ENCODE results near the gene GPANK1. TPM values are rescaled to one million over a fixed set of nuclear protein-coding genes. Genes with fewer than 3 reads are reported as not detected.
A peak's percentile ranks its signal among the peaks of the same experiment; 100 is the strongest.

Gene GPANK1
- total RNA-seq, 1 experiment from 2014 or later: 26.8 TPM

DNA sequence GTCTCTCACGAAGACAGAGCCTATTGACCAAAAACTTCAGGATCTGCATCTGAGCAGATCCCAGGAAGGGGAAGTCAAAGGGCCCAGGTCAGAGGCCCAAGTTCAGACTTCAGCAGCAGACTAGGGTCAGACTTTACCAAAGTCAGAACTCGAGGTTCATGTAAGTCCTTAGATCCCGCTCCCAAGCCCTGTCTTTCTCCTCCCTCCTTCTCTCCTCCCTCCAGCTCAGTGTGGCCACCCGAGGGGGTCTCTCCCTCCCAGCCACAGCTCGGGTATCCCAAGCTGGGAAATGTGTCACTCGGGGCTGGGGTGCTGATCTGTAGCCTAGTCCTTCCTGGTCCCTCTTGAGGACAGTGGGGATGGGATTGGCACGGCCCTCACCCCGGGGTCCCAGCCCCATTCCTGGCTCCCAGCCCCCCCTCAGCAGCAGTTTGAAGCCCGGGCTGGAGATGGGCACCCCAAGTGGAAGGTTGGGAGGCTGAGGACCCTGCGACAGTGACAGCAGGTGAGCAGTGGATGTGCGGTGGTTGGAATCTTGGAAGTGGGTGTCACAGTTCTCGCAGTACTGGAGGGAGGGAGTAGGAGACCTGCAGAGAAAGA lies 2.6 kb downstream of the GPANK1 start:
- no CpG with 5 or more reads among the region's 12 CpGs for WGBS (ENCODE audit: extremely low coverage, insufficient read length, low lambda C conversion rate)
- Histone ChIP-seq H3K27ac (ENCODE audit: insufficient read length, low read depth, low read length) (no peak overlapping the region), H3K79me2 (ENCODE audit: insufficient read depth, low read length) (peaks cover 10% of the 10 kb centered on the region; the same call in 1 of the 2 replicates)

More for the DNA sequence above, 2.6 kb downstream of the GPANK1 start:
- peaks cover 20% of the 10 kb centered on the region for H3K79me1 ChIP-seq (ENCODE audit: insufficient read depth, low read depth, low read length, poor library complexity, severe bottlenecking)
- H3K23me2 ChIP-seq (ENCODE audit: insufficient read length, low read depth, low read length, poor library complexity, severe bottlenecking): peaks cover 26% of the 10 kb centered on the region
- no peaks in the 10 kb centered on the region for H3K9me3 ChIP-seq (ENCODE audit: control insufficient read depth, low read depth, low read length)
- Mint-ChIP-seq H3K9me3 (no peaks in the 10 kb centered on the region), H3K4me3 (peak overlapping the region in 1 of 2 experiments; percentile 92; a peak in 2 of 5 replicates), H3K27me3 (ENCODE audit: low read depth) (no peaks in the 10 kb centered on the region; the same call in 1 of the 2 replicates), H3K4me1 (peaks cover 42 to 52% of the 10 kb centered on the region in 2 experiments), H3K27ac (peak overlapping the region in 2 of 3 experiments; percentile 49 to 82; a peak in 2 of 7 replicates), H3K36me3 (ENCODE audit: insufficient read depth in 1 of 3, low read depth in 3 of 3) (peaks cover 33 to 56% (median 47%) of the 10 kb centered on the region in 3 experiments)
- H2AK5ac ChIP-seq (ENCODE audit: insufficient read length, low read length): no peak overlapping the region
- no peak overlapping the region for H3K56ac ChIP-seq (ENCODE audit: insufficient read length, low read depth, low read length)
- no peak for DNase-seq
- H3K14ac ChIP-seq (ENCODE audit: insufficient read depth, low read length): no peak overlapping the region
- no peak overlapping the region for H2BK12ac ChIP-seq (ENCODE audit: insufficient read length, low read depth, low read length)
- H4K5ac ChIP-seq (ENCODE audit: insufficient read length, low read depth, low read length): no peak overlapping the region
- H4K91ac ChIP-seq (ENCODE audit: insufficient read length, low read depth, low read length): no peak overlapping the region
- no peaks in the 10 kb centered on the region for H4K20me1 ChIP-seq (ENCODE audit: control insufficient read depth, insufficient read depth, insufficient read length)
- H3K18ac ChIP-seq (ENCODE audit: insufficient read length, low read depth, low read length): no peak overlapping the region
- TF ChIP-seq, protein P1, sequence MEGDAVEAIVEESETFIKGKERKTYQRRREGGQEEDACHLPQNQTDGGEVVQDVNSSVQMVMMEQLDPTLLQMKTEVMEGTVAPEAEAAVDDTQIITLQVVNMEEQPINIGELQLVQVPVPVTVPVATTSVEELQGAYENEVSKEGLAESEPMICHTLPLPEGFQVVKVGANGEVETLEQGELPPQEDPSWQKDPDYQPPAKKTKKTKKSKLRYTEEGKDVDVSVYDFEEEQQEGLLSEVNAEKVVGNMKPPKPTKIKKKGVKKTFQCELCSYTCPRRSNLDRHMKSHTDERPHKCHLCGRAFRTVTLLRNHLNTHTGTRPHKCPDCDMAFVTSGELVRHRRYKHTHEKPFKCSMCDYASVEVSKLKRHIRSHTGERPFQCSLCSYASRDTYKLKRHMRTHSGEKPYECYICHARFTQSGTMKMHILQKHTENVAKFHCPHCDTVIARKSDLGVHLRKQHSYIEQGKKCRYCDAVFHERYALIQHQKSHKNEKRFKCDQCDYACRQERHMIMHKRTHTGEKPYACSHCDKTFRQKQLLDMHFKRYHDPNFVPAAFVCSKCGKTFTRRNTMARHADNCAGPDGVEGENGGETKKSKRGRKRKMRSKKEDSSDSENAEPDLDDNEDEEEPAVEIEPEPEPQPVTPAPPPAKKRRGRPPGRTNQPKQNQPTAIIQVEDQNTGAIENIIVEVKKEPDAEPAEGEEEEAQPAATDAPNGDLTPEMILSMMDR (conservative IDR thresholded peaks at IDR 0.05): no peak
- H3K4me2 ChIP-seq (ENCODE audit: insufficient read depth, insufficient read length, low read length): no peak overlapping the region
- no peak overlapping the region for H3K23ac ChIP-seq (ENCODE audit: insufficient read length, low read depth, low read length)
- no peak overlapping the region for H2BK15ac ChIP-seq (ENCODE audit: low read depth, low read length)
- no peak overlapping the region for H2BK5ac ChIP-seq (ENCODE audit: insufficient read length, low read length)
- no peaks in the 10 kb centered on the region for H3K27me3 ChIP-seq (ENCODE audit: insufficient read depth, low read length)
- H3K4ac ChIP-seq (ENCODE audit: low read depth, low read length): no peak overlapping the region
- H2BK20ac ChIP-seq (ENCODE audit: low read depth, low read length, poor library complexity, severe bottlenecking): no peak overlapping the region
- no peak overlapping the region for H2AFZ ChIP-seq (ENCODE audit: low read length)
- no peak overlapping the region for H3T11ph ChIP-seq (ENCODE audit: low read length)
- H3K4me1 ChIP-seq (ENCODE audit: insufficient read depth, low read length): no peaks in the 10 kb centered on the region
- H3K9ac ChIP-seq (ENCODE audit: extremely low read depth, insufficient read length, low read length): no peak overlapping the region
- no peak overlapping the region for H4K8ac ChIP-seq (replicated peaks; ENCODE audit: insufficient read length, low read depth, low read length)
- no peak overlapping the region for H2BK120ac ChIP-seq (ENCODE audit: low read depth, low read length, poor library complexity, severe bottlenecking)
